GM19372 (cell line): ENCODE measurements around the gene ZFP36L1.

Source experiments
- ATAC-seq: cut with Tn5 transposase; IDR thresholded peaks from one replicate; pipeline ENCODE4 v1.9.1; 2021; ENCODE audit warnings: mild to moderate bottlenecking, low read depth, moderate library complexity; ENCODE audit not compliant: unreplicated experiment

ZFP36L1 gene

GRCh38 chr14:68816943-68817430, 24.1 kb upstream of the ZFP36L1 start:
- no peak for ATAC-seq

- ATAC-seq, result peak; percentile 49
Measured at GRCh38 chr14:68816183-68816942, 23.5 kb upstream of the ZFP36L1 start.

GRCh38 chr14:68815298-68816182, 22.7 kb upstream of the ZFP36L1 start:
- ATAC-seq, result peak; percentile 2

- no peak for ATAC-seq
Measured at GRCh38 chr14:68814539-68815297, 21.9 kb upstream of the ZFP36L1 start.

- no peak for ATAC-seq
Measured at GRCh38 chr14:68814238-68814538, 21.3 kb upstream of the ZFP36L1 start.

GRCh38 chr14:68813318-68813838, 20.5 kb upstream of the ZFP36L1 start:
- no peak for ATAC-seq

GRCh38 chr14:68811171-68811570, 18.3 kb upstream of the ZFP36L1 start:
- ATAC-seq, result no peak

- no peak for ATAC-seq
Measured at GRCh38 chr14:68810173-68811153, 17.6 kb upstream of the ZFP36L1 start.

- no peak for ATAC-seq
Measured at GRCh38 chr14:68809524-68809923, 16.7 kb upstream of the ZFP36L1 start.

GRCh38 chr14:68808696-68809480, 16.0 kb upstream of the ZFP36L1 start:
- no peak for ATAC-seq

- ATAC-seq, result no peak
Measured at GRCh38 chr14:68807987-68808386, 15.1 kb upstream of the ZFP36L1 start.

GRCh38 chr14:68807148-68807600, 14.3 kb upstream of the ZFP36L1 start:
- no peak for ATAC-seq

- ATAC-seq, result no peak
Measured at GRCh38 chr14:68806526-68807147, 13.8 kb upstream of the ZFP36L1 start.

- no peak for ATAC-seq
Measured at GRCh38 chr14:68805414-68805813, 12.5 kb upstream of the ZFP36L1 start.

- no peak for ATAC-seq
Measured at GRCh38 chr14:68801631-68802030, 8.8 kb upstream of the ZFP36L1 start.

- ATAC-seq, result no peak
Measured at GRCh38 chr14:68800953-68801352, 8.1 kb upstream of the ZFP36L1 start.

GRCh38 chr14:68800390-68800789, 7.5 kb upstream of the ZFP36L1 start:
- ATAC-seq, result no peak

- no peak for ATAC-seq
Measured at GRCh38 chr14:68798621-68799020, 5.8 kb upstream of the ZFP36L1 start.
